Mucosa of stomach (tissue), 1 donor: Measurements from ENCODE around the gene TRIM42.

ENCODE experiments used
- H3K27me3 ChIP-seq: one replicate; pipeline ENCODE4 v1.7.0; 2013; ENCODE audit warnings: mild to moderate bottlenecking, low read length; ENCODE audit not compliant: control insufficient read depth, insufficient read depth
- H3K36me3 ChIP-seq: one replicate; pipeline ENCODE4 v1.7.0; 2013; ENCODE audit warnings: low read length; ENCODE audit not compliant: control insufficient read depth, insufficient read depth
- H3K4me1 ChIP-seq: one replicate; pipeline ENCODE4 v1.7.0; 2013; ENCODE audit warnings: mild to moderate bottlenecking, low read length; ENCODE audit not compliant: control insufficient read depth, insufficient read depth
- H3K4me3 ChIP-seq: one replicate; pipeline ENCODE4 v1.7.0; 2013; ENCODE audit warnings: low read length
- H3K9ac ChIP-seq: one replicate; pipeline ENCODE4 v1.7.0; 2013; ENCODE audit warnings: mild to moderate bottlenecking, low read length, moderate library complexity
- H3K9me3 ChIP-seq: one replicate; pipeline ENCODE4 v1.7.0; 2013; ENCODE audit warnings: mild to moderate bottlenecking, low read length, moderate library complexity; ENCODE audit not compliant: control insufficient read depth
- donor health status: Pancreatic carcinoma.

The TRIM42 gene

GRCh38 chr3:140677764-140678163 is at the start of gene TRIM42:
TRIM42 (plus strand) TSS chr3:140678064; CDS start chr3:140678230, 166 bp downstream.
- Histone ChIP-seq H3K9me3 (no peaks in the 10 kb centered on the region), H3K4me1 (no peaks in the 10 kb centered on the region), H3K9ac (no peak within 1 kb of the TSS), H3K36me3 (no peaks in the 10 kb centered on the region), H3K27me3 (no peaks in the 10 kb centered on the region), H3K4me3 (no peak within 1 kb of the TSS)

GRCh38 chr3:140628606-140629005 is 49.3 kb upstream of the TRIM42 start:
- Histone ChIP-seq H3K36me3 (no peaks in the 10 kb centered on the region), H3K4me1 (no peaks in the 10 kb centered on the region), H3K9me3 (no peaks in the 10 kb centered on the region), H3K9ac (no peak overlapping the region), H3K27me3 (no peaks in the 10 kb centered on the region), H3K4me3 (no peak overlapping the region)

GRCh38 chr3:140629357-140630137 is 48.3 kb upstream of the TRIM42 start:
- Histone ChIP-seq H3K4me1 (no peaks in the 10 kb centered on the region), H3K27me3 (no peaks in the 10 kb centered on the region), H3K4me3 (no peak overlapping the region), H3K9ac (no peak overlapping the region), H3K36me3 (no peaks in the 10 kb centered on the region), H3K9me3 (no peaks in the 10 kb centered on the region)

- Histone ChIP-seq H3K9ac (no peak overlapping the region), H3K9me3 (no peaks in the 10 kb centered on the region), H3K27me3 (no peaks in the 10 kb centered on the region), H3K4me1 (no peaks in the 10 kb centered on the region), H3K36me3 (no peaks in the 10 kb centered on the region), H3K4me3 (no peak overlapping the region)
Observed at GRCh38 chr3:140630366-140630765, 47.5 kb upstream of the TRIM42 start.

- Histone ChIP-seq H3K4me1 (no peaks in the 10 kb centered on the region), H3K9me3 (no peaks in the 10 kb centered on the region), H3K9ac (no peak overlapping the region), H3K36me3 (no peaks in the 10 kb centered on the region), H3K4me3 (no peak overlapping the region), H3K27me3 (no peaks in the 10 kb centered on the region)
Observed at GRCh38 chr3:140630866-140631265, 47.0 kb upstream of the TRIM42 start.

- Histone ChIP-seq H3K9me3 (no peaks in the 10 kb centered on the region), H3K27me3 (no peaks in the 10 kb centered on the region), H3K4me3 (no peak overlapping the region), H3K4me1 (no peaks in the 10 kb centered on the region), H3K36me3 (no peaks in the 10 kb centered on the region), H3K9ac (no peak overlapping the region)
Observed at GRCh38 chr3:140635276-140635675, 42.6 kb upstream of the TRIM42 start.

- H3K9me3 ChIP-seq: no peaks in the 10 kb centered on the region
- no peak overlapping the region for H3K4me3 ChIP-seq
- no peaks in the 10 kb centered on the region for H3K36me3 ChIP-seq
- no peak overlapping the region for H3K9ac ChIP-seq
- H3K27me3 ChIP-seq: no peaks in the 10 kb centered on the region
- H3K4me1 ChIP-seq: no peaks in the 10 kb centered on the region
Observed at GRCh38 chr3:140636406-140637138, 41.3 kb upstream of the TRIM42 start.

GRCh38 chr3:140651287-140651686 is 26.6 kb upstream of the TRIM42 start:
- Histone ChIP-seq H3K4me3 (no peak overlapping the region), H3K9ac (no peak overlapping the region), H3K36me3 (no peaks in the 10 kb centered on the region), H3K27me3 (no peaks in the 10 kb centered on the region), H3K4me1 (no peaks in the 10 kb centered on the region), H3K9me3 (no peaks in the 10 kb centered on the region)

- H3K9ac ChIP-seq: no peak overlapping the region
- no peak overlapping the region for H3K4me3 ChIP-seq
- H3K36me3 ChIP-seq: no peaks in the 10 kb centered on the region
- H3K4me1 ChIP-seq: no peaks in the 10 kb centered on the region
- no peaks in the 10 kb centered on the region for H3K27me3 ChIP-seq
- no peaks in the 10 kb centered on the region for H3K9me3 ChIP-seq
Observed at GRCh38 chr3:140655678-140656077, 22.2 kb upstream of the TRIM42 start.

- Histone ChIP-seq H3K9ac (no peak overlapping the region), H3K36me3 (no peaks in the 10 kb centered on the region), H3K4me3 (no peak overlapping the region), H3K27me3 (no peaks in the 10 kb centered on the region), H3K9me3 (no peaks in the 10 kb centered on the region), H3K4me1 (no peaks in the 10 kb centered on the region)
Observed at GRCh38 chr3:140664111-140664510, 13.8 kb upstream of the TRIM42 start.

- no peaks in the 10 kb centered on the region for H3K36me3 ChIP-seq
- H3K9ac ChIP-seq: no peak overlapping the region
- H3K9me3 ChIP-seq: no peaks in the 10 kb centered on the region
- H3K27me3 ChIP-seq: no peaks in the 10 kb centered on the region
- no peaks in the 10 kb centered on the region for H3K4me1 ChIP-seq
- H3K4me3 ChIP-seq: no peak overlapping the region
Observed at GRCh38 chr3:140682586-140682985, 4.7 kb downstream of the TRIM42 start.

GRCh38 chr3:140686128-140686527 is 8.3 kb downstream of the TRIM42 start:
- Histone ChIP-seq H3K27me3 (no peaks in the 10 kb centered on the region), H3K4me1 (no peaks in the 10 kb centered on the region), H3K9ac (no peak overlapping the region), H3K9me3 (no peaks in the 10 kb centered on the region), H3K4me3 (no peak overlapping the region), H3K36me3 (no peaks in the 10 kb centered on the region)
